ENCODE measurements around the gene FUT8.

FUT8 gene

DNA sequence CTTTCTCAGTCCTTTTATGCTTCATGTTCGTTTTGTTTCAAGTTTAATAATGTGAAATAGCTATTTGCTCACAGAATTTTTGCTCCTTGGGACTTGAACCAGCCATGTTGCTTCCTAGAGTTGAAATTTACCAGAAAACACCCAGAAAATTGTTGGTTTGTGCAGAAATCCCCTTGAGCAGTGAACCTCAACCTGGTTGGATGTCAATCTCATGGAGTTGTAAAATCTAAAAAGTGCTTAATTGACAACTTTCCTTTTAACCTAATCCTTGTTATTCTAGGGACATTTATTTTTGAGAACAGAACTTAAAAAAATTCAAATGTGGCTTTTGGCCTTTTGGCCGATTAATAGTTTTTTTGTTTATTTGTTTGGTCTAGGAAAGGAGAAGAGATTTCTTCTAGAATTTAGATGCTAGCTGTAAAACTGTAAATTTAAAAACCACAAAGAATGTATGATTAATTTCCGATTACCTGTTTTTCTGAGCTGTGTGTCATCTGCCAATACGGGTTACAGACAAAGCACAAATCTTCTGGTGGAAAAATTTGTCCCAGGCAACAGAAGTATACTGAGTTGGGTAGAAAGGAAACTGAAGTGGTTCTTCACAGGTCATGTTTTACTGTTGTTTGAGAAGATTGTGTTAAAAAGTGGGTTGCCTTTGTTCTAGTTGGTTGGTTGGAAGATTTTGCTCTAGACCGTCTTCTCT lies 154.4 kb downstream of the FUT8 start:
- Histone ChIP-seq H3K4me3 (ENCODE audit: low read length) (no peak overlapping the region), H3K4me1 (ENCODE audit: insufficient read depth, low read length) (no peaks in the 10 kb centered on the region; the same call in 1 of the 2 replicates), H3K27ac (ENCODE audit: low read length) (no peak overlapping the region), H3K36me3 (ENCODE audit: insufficient read depth, low read depth, low read length) (no peaks in the 10 kb centered on the region), H3K9me3 (ENCODE audit: insufficient read depth, low read depth, low read length) (no peaks in the 10 kb centered on the region), H3K27me3 (ENCODE audit: insufficient read depth, low read length) (no peaks in the 10 kb centered on the region), H3K9ac (ENCODE audit: low read depth, low read length) (no peak overlapping the region)

GRCh38 chr14:65574611-65575010 lies 162.1 kb downstream of the FUT8 start:
- Histone ChIP-seq H3K9me3 (ENCODE audit: insufficient read depth, low read depth, low read length) (no peaks in the 10 kb centered on the region), H3K27ac (ENCODE audit: low read length) (no peak overlapping the region), H3K27me3 (ENCODE audit: insufficient read depth, low read length) (no peaks in the 10 kb centered on the region), H3K9ac (ENCODE audit: low read depth, low read length) (no peak overlapping the region), H3K4me3 (ENCODE audit: low read length) (no peak overlapping the region), H3K36me3 (ENCODE audit: insufficient read depth, low read depth, low read length) (no peaks in the 10 kb centered on the region), H3K4me1 (ENCODE audit: insufficient read depth, low read length) (peaks cover 17% of the 10 kb centered on the region; the same call in 1 of the 2 replicates)

DNA sequence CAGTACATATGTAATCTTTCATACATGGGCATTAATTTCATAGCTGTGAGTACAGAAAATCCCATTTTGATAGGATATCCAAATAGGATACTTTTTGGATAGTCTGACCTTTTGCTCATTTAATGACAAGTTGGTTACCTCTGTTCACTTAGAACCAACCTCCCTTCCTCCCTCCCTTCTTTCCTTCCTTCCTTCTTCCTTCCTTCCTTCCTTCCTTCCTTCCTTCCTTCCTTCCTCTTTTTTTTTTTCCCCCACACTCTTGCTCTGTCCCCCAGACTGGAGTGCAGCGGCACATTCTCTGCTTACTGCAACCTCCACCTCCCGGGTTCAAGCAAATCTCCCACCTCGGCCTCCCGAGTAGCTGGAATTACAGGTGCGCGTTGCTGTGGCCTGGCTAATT lies 162.9 kb downstream of the FUT8 start:
- Histone ChIP-seq H3K27me3 (ENCODE audit: insufficient read depth, low read length) (no peaks in the 10 kb centered on the region), H3K36me3 (ENCODE audit: insufficient read depth, low read depth, low read length) (no peaks in the 10 kb centered on the region), H3K9me3 (ENCODE audit: insufficient read depth, low read depth, low read length) (no peaks in the 10 kb centered on the region), H3K27ac (ENCODE audit: low read length) (no peak overlapping the region), H3K9ac (ENCODE audit: low read depth, low read length) (no peak overlapping the region), H3K4me1 (ENCODE audit: insufficient read depth, low read length) (peaks cover 17% of the 10 kb centered on the region; the same call in 1 of the 2 replicates), H3K4me3 (ENCODE audit: low read length) (no peak overlapping the region)

GRCh38 chr14:65580973-65581372 lies 168.4 kb downstream of the FUT8 start:
- no peaks in the 10 kb centered on the region for H3K36me3 ChIP-seq (ENCODE audit: insufficient read depth, low read depth, low read length)
- no peak overlapping the region for H3K27ac ChIP-seq (ENCODE audit: low read length)
- no peaks in the 10 kb centered on the region for H3K9me3 ChIP-seq (ENCODE audit: insufficient read depth, low read depth, low read length)
- no peaks in the 10 kb centered on the region for H3K27me3 ChIP-seq (ENCODE audit: insufficient read depth, low read length)
- H3K9ac ChIP-seq (ENCODE audit: low read depth, low read length): no peak overlapping the region
- H3K4me1 ChIP-seq (ENCODE audit: insufficient read depth, low read length): peaks cover 13% of the 10 kb centered on the region; the same call in 1 of the 2 replicates
- H3K4me3 ChIP-seq (ENCODE audit: low read length): no peak overlapping the region

DNA sequence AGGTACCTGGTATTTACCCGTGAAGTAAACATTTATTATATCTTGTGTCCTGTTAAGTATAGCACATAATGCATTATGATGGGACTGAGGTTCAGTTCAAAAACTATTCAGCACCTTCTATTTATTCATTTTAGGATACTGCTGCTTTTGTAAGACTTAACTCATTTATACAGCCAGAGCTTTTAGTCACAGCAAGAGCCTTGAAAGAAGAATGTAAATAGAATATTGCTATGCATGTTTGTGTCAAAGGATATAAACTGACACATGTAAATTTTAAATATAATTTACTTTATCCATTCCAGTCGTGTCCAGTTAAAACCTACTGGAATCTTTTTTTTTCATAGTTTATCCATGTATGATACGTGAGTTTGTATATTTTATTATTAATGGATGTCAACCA lies 168.8 kb downstream of the FUT8 start:
- Histone ChIP-seq H3K36me3 (ENCODE audit: insufficient read depth, low read depth, low read length) (no peaks in the 10 kb centered on the region), H3K9me3 (ENCODE audit: insufficient read depth, low read depth, low read length) (no peaks in the 10 kb centered on the region), H3K27ac (ENCODE audit: low read length) (no peak overlapping the region), H3K4me3 (ENCODE audit: low read length) (no peak overlapping the region), H3K4me1 (ENCODE audit: insufficient read depth, low read length) (peaks cover 13% of the 10 kb centered on the region; the same call in 1 of the 2 replicates), H3K9ac (ENCODE audit: low read depth, low read length) (no peak overlapping the region), H3K27me3 (ENCODE audit: insufficient read depth, low read length) (no peaks in the 10 kb centered on the region)

GRCh38 chr14:65581799-65582198 lies 169.3 kb downstream of the FUT8 start:
- Histone ChIP-seq H3K27me3 (ENCODE audit: insufficient read depth, low read length) (no peaks in the 10 kb centered on the region), H3K4me3 (ENCODE audit: low read length) (no peak overlapping the region), H3K4me1 (ENCODE audit: insufficient read depth, low read length) (peaks cover 13% of the 10 kb centered on the region; the same call in 1 of the 2 replicates), H3K9ac (ENCODE audit: low read depth, low read length) (no peak overlapping the region), H3K36me3 (ENCODE audit: insufficient read depth, low read depth, low read length) (no peaks in the 10 kb centered on the region), H3K9me3 (ENCODE audit: insufficient read depth, low read depth, low read length) (no peaks in the 10 kb centered on the region), H3K27ac (ENCODE audit: low read length) (no peak overlapping the region)

- H3K36me3 ChIP-seq (ENCODE audit: insufficient read depth, low read depth, low read length): no peaks in the 10 kb centered on the region
- H3K4me3 ChIP-seq (ENCODE audit: low read length): no peak overlapping the region
- H3K9ac ChIP-seq (ENCODE audit: low read depth, low read length): no peak overlapping the region
- no peaks in the 10 kb centered on the region for H3K4me1 ChIP-seq (ENCODE audit: insufficient read depth, low read length)
- H3K27ac ChIP-seq (ENCODE audit: low read length): no peak overlapping the region
- no peaks in the 10 kb centered on the region for H3K27me3 ChIP-seq (ENCODE audit: insufficient read depth, low read length)
- H3K9me3 ChIP-seq (ENCODE audit: insufficient read depth, low read depth, low read length): no peaks in the 10 kb centered on the region
Measured at GRCh38 chr14:65585216-65585615, 172.7 kb downstream of the FUT8 start.

DNA sequence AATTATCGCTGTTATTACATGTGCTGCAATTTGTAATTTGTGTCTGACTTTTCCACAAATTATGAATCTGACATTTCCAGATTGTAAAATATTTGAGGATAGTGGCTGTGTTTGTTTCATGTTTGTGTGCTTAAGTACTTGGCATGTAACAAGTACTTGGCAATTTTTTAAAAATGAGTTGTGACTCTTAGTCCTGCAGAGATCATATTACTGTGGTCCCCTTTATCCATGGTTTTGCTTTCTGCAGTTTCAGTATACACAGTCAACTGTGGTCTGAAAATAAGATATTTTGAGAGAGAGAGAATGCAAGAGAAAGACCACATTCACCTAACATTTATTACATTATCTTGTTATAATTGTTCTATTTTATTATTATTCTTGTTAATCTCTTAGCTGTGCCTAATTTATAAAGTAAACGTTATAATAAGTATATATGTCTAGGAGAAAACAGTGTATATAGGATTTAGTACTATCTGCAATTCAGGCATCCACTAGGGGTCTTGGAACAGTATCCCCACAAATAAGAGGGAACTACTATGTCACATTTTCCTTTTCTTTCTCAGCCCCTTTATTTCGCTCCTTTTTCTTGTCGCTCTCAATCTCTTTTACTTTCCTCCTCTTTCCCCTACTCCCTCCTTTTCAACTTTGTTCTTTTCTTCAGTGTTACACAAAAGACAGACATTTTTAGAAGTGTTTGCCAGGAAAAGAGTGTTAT lies 176.1 kb downstream of the FUT8 start:
- Histone ChIP-seq H3K27me3 (ENCODE audit: insufficient read depth, low read length) (no peaks in the 10 kb centered on the region), H3K4me3 (ENCODE audit: low read length) (no peak overlapping the region), H3K9me3 (ENCODE audit: insufficient read depth, low read depth, low read length) (no peaks in the 10 kb centered on the region), H3K36me3 (ENCODE audit: insufficient read depth, low read depth, low read length) (no peaks in the 10 kb centered on the region), H3K9ac (ENCODE audit: low read depth, low read length) (no peak overlapping the region), H3K4me1 (ENCODE audit: insufficient read depth, low read length) (peaks cover 9% of the 10 kb centered on the region; the same call in 1 of the 2 replicates), H3K27ac (ENCODE audit: low read length) (no peak overlapping the region)

GRCh38 chr14:65594153-65594881 lies 181.8 kb downstream of the FUT8 start:
- no peaks in the 10 kb centered on the region for H3K9me3 ChIP-seq (ENCODE audit: insufficient read depth, low read depth, low read length)
- H3K36me3 ChIP-seq (ENCODE audit: insufficient read depth, low read depth, low read length): no peaks in the 10 kb centered on the region
- no peaks in the 10 kb centered on the region for H3K27me3 ChIP-seq (ENCODE audit: insufficient read depth, low read length)
- H3K27ac ChIP-seq (ENCODE audit: low read length): no peak overlapping the region
- peaks cover 15% of the 10 kb centered on the region; the same call in 1 of the 2 replicates for H3K4me1 ChIP-seq (ENCODE audit: insufficient read depth, low read length)
- peak overlapping the region; percentile 29 for H3K4me3 ChIP-seq (ENCODE audit: low read length)
- no peak overlapping the region for H3K9ac ChIP-seq (ENCODE audit: low read depth, low read length)

GRCh38 chr14:65594882-65595237 lies 182.3 kb downstream of the FUT8 start:
- Histone ChIP-seq H3K27me3 (ENCODE audit: insufficient read depth, low read length) (no peaks in the 10 kb centered on the region), H3K4me3 (ENCODE audit: low read length) (no peak overlapping the region), H3K27ac (ENCODE audit: low read length) (no peak overlapping the region), H3K9ac (ENCODE audit: low read depth, low read length) (no peak overlapping the region), H3K4me1 (ENCODE audit: insufficient read depth, low read length) (peaks cover 15% of the 10 kb centered on the region; the same call in 1 of the 2 replicates), H3K9me3 (ENCODE audit: insufficient read depth, low read depth, low read length) (no peaks in the 10 kb centered on the region), H3K36me3 (ENCODE audit: insufficient read depth, low read depth, low read length) (no peaks in the 10 kb centered on the region)

- no peak overlapping the region for H3K27ac ChIP-seq (ENCODE audit: low read length)
Measured at GRCh38 chr14:65599375-65599774, 186.8 kb downstream of the FUT8 start.

More at GRCh38 chr14:65599375-65599774, 186.8 kb downstream of the FUT8 start:
- Histone ChIP-seq H3K36me3 (ENCODE audit: insufficient read depth, low read depth, low read length) (no peaks in the 10 kb centered on the region), H3K9ac (ENCODE audit: low read depth, low read length) (no peak overlapping the region), H3K4me1 (ENCODE audit: insufficient read depth, low read length) (peaks cover under 1% of the 10 kb centered on the region; the same call in 1 of the 2 replicates), H3K27me3 (ENCODE audit: insufficient read depth, low read length) (no peaks in the 10 kb centered on the region), H3K4me3 (ENCODE audit: low read length) (no peak overlapping the region), H3K9me3 (ENCODE audit: insufficient read depth, low read depth, low read length) (no peaks in the 10 kb centered on the region)
